GM12891 (cell line): ENCODE measurements around the gene SLC25A26.

Source experiments
- POLR2A ChIP-seq: IDR thresholded peaks from 2 replicates; pipeline ENCODE4 v1.6.1; 2011; ENCODE audit warnings: low read depth, low read length, control low read depth
- POLR2AphosphoS5 ChIP-seq: IDR thresholded peaks from 2 replicates; pipeline ENCODE4 v1.6.1; 2011; ENCODE audit warnings: low read depth, low read length, control low read depth
- POU2F2 ChIP-seq: IDR thresholded peaks from 2 replicates; pipeline ENCODE4 v1.6.1; 2011; ENCODE audit warnings: low read depth, mild to moderate bottlenecking, control low read depth, low read length, moderate library complexity

GRCh38 chr3:66392512-66392911 is 171.7 kb downstream of the SLC25A26 start:
- no peak for TF ChIP-seq POU2F2
- TF ChIP-seq POLR2AphosphoS5 = no peak
- no peak for TF ChIP-seq POLR2A
